Astrocyte of the cerebellum (primary cell): ENCODE data around the gene GNMT.
"Not testable (repeated sequence)": the region's sequence is repeated elsewhere in the genome, so short reads cannot be mapped to it uniquely, and the experiment has no call there.

ENCODE experiments used
- DNase-seq: peaks from one replicate; pipeline ENCODE4 v3.0.0-alpha.2; 2011; ENCODE audit warnings: low read depth
- H3K4me3 ChIP-seq: 2 replicates; pipeline ENCODE4 v1.5.1; 2011; ENCODE audit warnings: mild to moderate bottlenecking, low read depth, low read length, moderate library complexity
- in situ Hi-C: cut with HindIII; loops from 2 replicates; pipeline ENCODE4 v1.10.0; 2017; ENCODE audit warnings: low sequenced_read_pairs
- TF ChIP-seq, protein P1 (sequence below): IDR thresholded peaks from 2 replicates; pipeline ENCODE4 v1.5.1; 2012; ENCODE audit warnings: low read length, low read depth, moderate library complexity, mild to moderate bottlenecking; ENCODE audit errors: missing control alignments

Gene GNMT

DNA sequence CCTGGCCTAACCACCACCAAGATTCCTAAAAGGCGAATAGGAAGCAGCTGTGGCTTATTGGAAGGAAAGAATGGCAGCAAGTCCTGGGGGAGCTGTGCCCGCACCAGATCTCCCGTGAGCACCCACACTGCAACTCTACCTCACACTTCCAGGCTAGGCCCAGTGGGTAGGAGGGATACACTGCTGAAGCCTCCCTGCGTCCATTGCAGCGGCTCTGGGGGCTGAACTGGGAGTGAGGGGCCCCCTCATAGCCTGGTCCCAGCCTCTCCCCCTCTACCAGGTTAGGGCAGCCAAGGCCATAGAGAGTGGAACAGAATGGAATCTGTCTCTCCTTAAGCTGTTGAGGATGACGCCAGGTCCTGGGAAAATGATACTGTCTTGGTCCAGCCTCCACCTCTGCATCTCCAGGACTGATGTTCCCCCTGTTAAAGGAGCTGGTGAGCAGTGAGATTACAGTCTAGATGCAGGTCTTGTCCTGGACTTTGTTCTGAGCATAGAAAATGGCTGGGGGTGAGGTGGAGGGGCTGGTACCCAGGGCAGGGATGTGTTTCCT lies 20.0 kb upstream of the GNMT start:
- DNase-seq = no peak
- no peak overlapping the region for H3K4me3 ChIP-seq
- in situ Hi-C loops = no loop called here
- TF ChIP-seq, protein P1, sequence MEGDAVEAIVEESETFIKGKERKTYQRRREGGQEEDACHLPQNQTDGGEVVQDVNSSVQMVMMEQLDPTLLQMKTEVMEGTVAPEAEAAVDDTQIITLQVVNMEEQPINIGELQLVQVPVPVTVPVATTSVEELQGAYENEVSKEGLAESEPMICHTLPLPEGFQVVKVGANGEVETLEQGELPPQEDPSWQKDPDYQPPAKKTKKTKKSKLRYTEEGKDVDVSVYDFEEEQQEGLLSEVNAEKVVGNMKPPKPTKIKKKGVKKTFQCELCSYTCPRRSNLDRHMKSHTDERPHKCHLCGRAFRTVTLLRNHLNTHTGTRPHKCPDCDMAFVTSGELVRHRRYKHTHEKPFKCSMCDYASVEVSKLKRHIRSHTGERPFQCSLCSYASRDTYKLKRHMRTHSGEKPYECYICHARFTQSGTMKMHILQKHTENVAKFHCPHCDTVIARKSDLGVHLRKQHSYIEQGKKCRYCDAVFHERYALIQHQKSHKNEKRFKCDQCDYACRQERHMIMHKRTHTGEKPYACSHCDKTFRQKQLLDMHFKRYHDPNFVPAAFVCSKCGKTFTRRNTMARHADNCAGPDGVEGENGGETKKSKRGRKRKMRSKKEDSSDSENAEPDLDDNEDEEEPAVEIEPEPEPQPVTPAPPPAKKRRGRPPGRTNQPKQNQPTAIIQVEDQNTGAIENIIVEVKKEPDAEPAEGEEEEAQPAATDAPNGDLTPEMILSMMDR = no peak

DNA sequence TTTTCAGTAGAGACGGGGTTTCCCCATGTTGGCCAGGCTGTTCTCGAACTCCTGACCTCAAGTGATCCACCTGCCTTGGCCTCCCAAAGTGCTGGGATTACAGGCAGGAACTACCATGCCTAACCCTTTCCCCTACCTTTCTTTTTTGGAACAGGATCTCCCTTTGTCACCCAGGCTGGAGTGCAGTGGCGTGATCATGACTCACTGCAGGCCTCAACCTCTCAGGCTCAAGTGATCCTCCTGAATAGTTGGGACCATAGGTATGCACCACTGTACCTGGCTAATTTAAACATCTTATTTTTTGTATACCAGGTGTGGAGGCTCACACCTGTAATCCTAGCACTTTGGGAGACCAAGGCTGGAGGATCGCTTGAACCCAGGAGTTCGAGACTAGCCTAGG lies 19.2 kb upstream of the GNMT start:
- H3K4me3 ChIP-seq, DNase-seq, in situ Hi-C loops: not testable (repeated sequence)

DNA sequence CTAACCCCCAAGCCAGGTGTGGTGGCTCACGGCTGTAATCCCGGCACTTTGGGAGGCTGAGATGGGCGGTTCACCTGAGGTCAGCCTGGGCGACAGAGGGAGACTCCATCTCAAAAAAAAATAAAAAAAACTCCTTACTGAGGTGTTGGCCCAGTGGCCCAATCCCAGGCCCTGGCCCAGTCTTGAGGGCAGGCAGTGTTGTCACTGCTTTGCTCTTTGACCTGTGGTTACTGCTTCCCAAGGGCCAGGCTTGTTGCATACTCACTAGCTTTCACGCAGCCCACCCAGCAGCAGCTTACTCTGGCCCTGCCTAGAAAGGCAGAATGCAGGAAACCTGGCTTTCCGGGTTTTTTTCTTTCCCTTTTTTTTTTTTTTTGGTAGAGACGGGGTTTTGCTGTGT lies 18.1 kb upstream of the GNMT start:
- TF ChIP-seq, protein P1 = no peak
- DNase-seq = no peak
- H3K4me3 ChIP-seq = no peak overlapping the region
- in situ Hi-C loops = no loop called here

DNA sequence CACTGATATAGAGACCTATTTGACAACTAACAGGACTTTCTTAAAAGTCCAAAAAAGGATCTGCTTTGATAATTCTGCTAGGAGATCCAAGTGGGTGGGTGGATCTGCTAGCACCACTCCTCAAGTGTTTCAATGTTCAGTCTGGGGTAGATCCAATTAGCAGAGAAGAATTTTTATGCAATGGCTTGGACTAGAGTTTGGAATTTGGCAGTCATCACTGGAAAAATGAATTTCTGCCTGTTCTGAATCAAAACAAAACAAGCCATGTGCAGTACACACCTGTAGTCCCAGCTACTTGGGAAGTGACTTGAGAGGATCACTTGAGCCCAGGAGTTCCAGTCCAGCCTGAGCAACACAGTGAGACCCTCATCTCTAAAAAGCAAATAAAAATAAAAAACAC lies 12.6 kb upstream of the GNMT start:
- TF ChIP-seq, protein P1 = no peak
- no peak overlapping the region for H3K4me3 ChIP-seq
- no peak for DNase-seq
- in situ Hi-C loops = no loop called here

DNA sequence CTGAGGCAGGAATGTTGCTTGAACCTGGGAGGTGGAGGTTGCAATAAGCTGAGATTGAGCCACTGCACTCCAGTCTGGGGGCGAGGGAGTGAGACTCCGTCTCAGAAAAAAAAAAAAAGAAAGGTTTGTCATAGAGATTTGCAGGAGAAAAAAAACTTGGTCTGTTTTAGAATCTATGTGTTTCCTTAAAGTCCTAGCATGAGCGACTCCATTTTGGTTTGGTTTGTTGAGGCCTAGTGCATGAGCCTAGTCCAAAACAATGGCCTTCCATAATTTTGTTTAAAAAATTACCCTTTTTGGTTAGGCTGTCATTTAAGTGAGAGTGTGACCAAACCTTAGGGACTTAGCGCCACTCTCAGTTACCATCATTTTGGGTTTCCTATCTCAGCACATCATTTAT lies 8.2 kb upstream of the GNMT start:
- in situ Hi-C loops = no loop called here
- no peak overlapping the region for H3K4me3 ChIP-seq
- no peak for DNase-seq
- TF ChIP-seq, protein P1 = no peak

DNA sequence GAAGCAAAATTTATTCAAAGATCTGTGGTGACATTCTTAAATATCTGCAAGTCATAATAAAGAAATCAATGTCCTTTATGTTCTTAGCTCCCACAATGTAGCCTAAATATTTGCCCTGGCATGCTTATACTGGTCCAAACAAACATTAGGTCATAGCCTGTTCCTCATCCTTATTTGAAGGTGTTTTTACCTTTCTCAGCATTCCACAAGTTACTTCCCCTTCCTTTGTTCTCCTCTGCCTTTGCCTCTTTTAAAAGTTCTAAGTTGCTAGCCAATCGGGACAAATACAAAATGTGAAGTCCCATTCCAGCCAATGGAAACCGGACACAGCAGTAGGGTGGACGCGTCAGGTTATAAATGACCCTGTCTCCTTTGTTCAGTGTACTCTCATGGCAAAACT lies 6.1 kb upstream of the GNMT start:
- in situ Hi-C loops, DNase-seq, H3K4me3 ChIP-seq: not testable (repeated sequence)

DNA sequence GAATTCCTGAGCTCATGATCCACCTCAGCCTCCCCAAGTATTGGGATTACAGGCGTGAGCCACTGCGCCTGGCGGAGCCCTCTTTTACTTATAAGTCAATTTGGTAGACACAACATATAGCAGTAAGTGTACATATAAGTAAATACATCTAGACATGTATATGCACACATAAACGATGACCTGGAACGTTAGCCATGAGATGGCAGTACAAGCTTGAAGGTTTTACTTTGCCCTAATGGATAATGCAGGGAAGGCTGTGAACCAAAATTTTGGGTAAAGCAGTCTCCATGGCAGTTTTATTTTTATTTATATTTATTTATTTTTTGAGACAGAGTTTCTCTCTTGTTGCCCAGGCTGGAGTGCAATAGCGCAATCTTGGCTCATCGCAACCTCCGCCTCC lies 2.4 kb upstream of the GNMT start:
- TF ChIP-seq, protein P1 = no peak
- H3K4me3 ChIP-seq = no peak overlapping the region
- DNase-seq = no peak
- in situ Hi-C loops = no loop called here

DNA sequence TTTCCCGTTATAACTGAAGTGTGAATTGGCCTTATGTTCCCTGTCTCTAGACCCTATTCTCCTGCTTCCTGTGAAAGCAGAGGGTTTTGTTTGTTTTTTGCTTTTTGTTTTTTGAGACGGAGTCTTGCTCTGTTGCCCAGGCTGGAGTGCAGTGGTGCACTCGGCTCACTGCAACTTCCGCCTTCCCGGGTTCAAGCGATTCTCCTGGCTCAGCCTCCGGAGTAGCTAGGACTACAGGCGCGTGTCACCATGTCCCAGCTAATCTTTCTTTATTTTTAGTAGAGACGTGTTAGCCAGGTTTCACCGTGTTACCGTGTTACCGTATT lies 674 bp upstream of the GNMT start:
- no peak for DNase-seq
- H3K4me3 ChIP-seq = peak overlapping the region; percentile 46
- in situ Hi-C loops = no loop called here
- TF ChIP-seq, protein P1 = no peak
